IMR-90 (cell line): ENCODE data around the gene RBM48. TPM values are rescaled to one million over a fixed set of nuclear protein-coding genes. Genes with fewer than 3 reads are reported as not detected.

ENCODE experiments used
- ATAC-seq: fragments of 200-7000 bp; cut with Tn5 transposase; 2 replicates; pipeline ENCODE4 v1.9.1; 2020; ENCODE audit warnings: low read depth, mild to moderate bottlenecking, moderate library complexity
- BruUV-seq: library from RNA; stranded (reverse); fragments of 400-500 nt; replicated peaks from 2 replicates; lab custom pipeline; 2021; lab: Mats Ljungman, UMichigan
- CTCF ChIA-PET: fragments of 300-600 bp; formaldehyde crosslinking; extraction: SDS; loops from one replicate; lab custom pipeline; 2021; ENCODE audit warnings: antibody characterized with exemption; lab: Yijun Ruan, JAX
- POLR2A ChIA-PET: fragments of 300-600 bp; sonication (Branson Sonifier 250); formaldehyde crosslinking; loops from one replicate; lab custom pipeline; 2022; ENCODE audit warnings: antibody characterized with exemption; ENCODE audit not compliant: unreplicated experiment; lab: Charles Lee
- DNase-seq: peaks from one replicate; pipeline ENCODE4 v3.0.0; 2013
- H2AFZ ChIP-seq: replicated peaks from 2 replicates; pipeline ENCODE3; 2013; ENCODE audit warnings: low read length, mild to moderate bottlenecking; ENCODE audit not compliant: poor library complexity
- H2AK5ac ChIP-seq: 2 replicates; pipeline ENCODE4 v1.6.1; 2013; ENCODE audit warnings: low read depth, low read length, inconsistent platforms
- H2AK9ac ChIP-seq: replicated peaks from 2 replicates; pipeline ENCODE3; 2013; ENCODE audit warnings: mild to moderate bottlenecking, low read depth, low read length, moderate library complexity; ENCODE audit not compliant: poor library complexity
- H2BK120ac ChIP-seq: 2 replicates; pipeline ENCODE4 v1.6.1; 2013; ENCODE audit warnings: low read depth, low read length, inconsistent platforms
- H2BK15ac ChIP-seq: 3 replicates; pipeline ENCODE4 v1.6.1; 2013; ENCODE audit warnings: low read depth, low read length, inconsistent platforms
- H2BK20ac ChIP-seq: 2 replicates; pipeline ENCODE4 v1.6.1; 2013; ENCODE audit warnings: low read depth, mild to moderate bottlenecking, inconsistent platforms, low read length, moderate library complexity
- H2BK5ac ChIP-seq: 2 replicates; pipeline ENCODE4 v1.6.1; 2013; ENCODE audit warnings: mild to moderate bottlenecking, low read depth, low read length, inconsistent platforms; ENCODE audit not compliant: poor library complexity, severe bottlenecking
- H3K14ac ChIP-seq: replicated peaks from 2 replicates; pipeline ENCODE4 v1.6.1; 2013; ENCODE audit warnings: low read depth, low read length, inconsistent platforms
- H3K18ac ChIP-seq: 2 replicates; pipeline ENCODE4 v1.6.1; 2013; ENCODE audit warnings: low read depth, low read length, control low read depth
- H3K23ac ChIP-seq: 2 replicates; pipeline ENCODE4 v1.6.1; 2013; ENCODE audit warnings: low read depth, low read length, inconsistent platforms
- H3K27ac ChIP-seq: 2 replicates; pipeline ENCODE4 v1.5.1; 2013; ENCODE audit warnings: mild to moderate bottlenecking, control low read depth, low read length; ENCODE audit not compliant: insufficient read depth
- H3K27me3 ChIP-seq: 2 replicates; pipeline ENCODE4 v1.6.1; 2013; ENCODE audit warnings: low read length; ENCODE audit not compliant: control insufficient read depth, insufficient read depth
- H3K36me3 ChIP-seq: 2 replicates; pipeline ENCODE4 v1.6.1; 2013; ENCODE audit warnings: low read length, mixed read lengths; ENCODE audit not compliant: control insufficient read depth, insufficient read depth
- H3K4ac ChIP-seq: 2 replicates; pipeline ENCODE4 v1.6.1; 2013; ENCODE audit warnings: low read depth, low read length, inconsistent platforms
- H3K4me1 ChIP-seq: 2 replicates; pipeline ENCODE4 v1.6.1; 2013; ENCODE audit warnings: low read length, mixed read lengths; ENCODE audit not compliant: control insufficient read depth, insufficient read depth
- H3K4me2 ChIP-seq: 2 replicates; pipeline ENCODE4 v1.6.1; 2013; ENCODE audit warnings: low read depth, mild to moderate bottlenecking, control low read depth, low read length, moderate library complexity
- H3K4me3 ChIP-seq: 2 replicates; pipeline ENCODE4 v1.5.1; 2013; ENCODE audit warnings: low read depth, mild to moderate bottlenecking, control low read depth, low read length, moderate library complexity; ENCODE audit not compliant: insufficient read depth
- H3K56ac ChIP-seq: 2 replicates; pipeline ENCODE4 v1.6.1; 2013; ENCODE audit warnings: low read length, inconsistent platforms; ENCODE audit not compliant: insufficient read depth; ENCODE audit errors: extremely low read depth
- H3K79me1 ChIP-seq, 2 experiments: 2 replicates each; pipeline ENCODE4 v1.6.1; 2013; ENCODE audit warnings: low read length in 2 of 2, inconsistent platforms in 1 of 2, low read depth in 1 of 2
- H3K9ac ChIP-seq: 2 replicates; pipeline ENCODE4 v1.6.1; 2013; ENCODE audit warnings: low read depth, low read length, control low read depth
- H3K9me1 ChIP-seq: 2 replicates; pipeline ENCODE4 v1.6.1; 2013; ENCODE audit warnings: low read length, inconsistent platforms; ENCODE audit not compliant: insufficient read depth
- H3K9me3 ChIP-seq: 2 replicates; pipeline ENCODE4 v1.6.1; 2013; ENCODE audit warnings: low read length; ENCODE audit not compliant: control insufficient read depth, insufficient read depth
- H4K20me1 ChIP-seq: 2 replicates; pipeline ENCODE4 v1.6.1; 2013; ENCODE audit warnings: low read length, inconsistent platforms; ENCODE audit not compliant: insufficient read depth
- H4K5ac ChIP-seq: 2 replicates; pipeline ENCODE4 v1.6.1; 2013; ENCODE audit warnings: mild to moderate bottlenecking, low read depth, low read length, control low read depth
- H4K8ac ChIP-seq, 2 experiments: 2 replicates each; pipeline ENCODE4 v1.6.1; 2013; ENCODE audit warnings: low read depth in 2 of 2, low read length in 2 of 2, control low read depth in 1 of 2, inconsistent platforms in 1 of 2
- H4K91ac ChIP-seq: 2 replicates; pipeline ENCODE4 v1.6.1; 2013; ENCODE audit warnings: low read depth, low read length, inconsistent platforms; ENCODE audit not compliant: insufficient read depth
- CEBPB ChIP-seq: IDR thresholded peaks from 2 replicates; pipeline ENCODE4 v1.6.1; 2012; ENCODE audit warnings: low read depth, low read length, improper control_type of control experiment
- MAFK ChIP-seq: IDR thresholded peaks from 2 replicates; pipeline ENCODE4 v1.6.1; 2012; ENCODE audit warnings: low read depth, low read length, improper control_type of control experiment
- MAZ ChIP-seq: IDR thresholded peaks from 2 replicates; pipeline ENCODE4 v1.6.1; 2012; ENCODE audit warnings: low read depth, mild to moderate bottlenecking, low read length, improper control_type of control experiment, moderate library complexity, borderline replicate concordance
- MXI1 ChIP-seq: IDR thresholded peaks from 2 replicates; pipeline ENCODE4 v1.6.1; 2012; ENCODE audit warnings: low read depth, mild to moderate bottlenecking, low read length, moderate library complexity, borderline replicate concordance
- NFE2L2 ChIP-seq: fragments of 150-350 bp; IDR thresholded peaks from 2 replicates; pipeline ENCODE4 v1.6.1; 2016; ENCODE audit warnings: low read depth, mild to moderate bottlenecking, low read length
- RAD21 ChIP-seq: IDR thresholded peaks from 2 replicates; pipeline ENCODE4 v1.6.1; 2012; ENCODE audit warnings: low read length, improper control_type of control experiment
- RCOR1 ChIP-seq: IDR thresholded peaks from 2 replicates; pipeline ENCODE4 v1.6.1; 2012; ENCODE audit warnings: mild to moderate bottlenecking, low read length, improper control_type of control experiment; ENCODE audit not compliant: insufficient replicate concordance
- RFX5 ChIP-seq: IDR thresholded peaks from 2 replicates; pipeline ENCODE4 v1.8.0; 2012; ENCODE audit warnings: low read depth, mild to moderate bottlenecking, low read length, moderate library complexity
- WGBS, 2 experiments: methylation state at CpG; one replicate each; pipeline versions ENCODE4 v1.1.5 to v1.1.7; 2013; ENCODE audit warnings: missing lambda C conversion rate in 2 of 2; ENCODE audit not compliant: insufficient read length in 1 of 2; ENCODE audit errors: extremely low coverage in 2 of 2; 5-methylcytosine and 5-hydroxymethylcytosine counted together
- dilution Hi-C: fragments of 300-500 bp; cut with HindIII; formaldehyde crosslinking; loops from one replicate; pipeline ENCODE4 v1.14.3; 2018; ENCODE audit warnings: low sequenced_read_pairs; ENCODE audit not compliant: unreplicated experiment
- in situ Hi-C: fragments of 300-500 bp; cut with MboI; formaldehyde crosslinking; loops from 3 replicates; pipeline ENCODE4 v1.14.3; 2019; ENCODE audit warnings: low sequenced_read_pairs, inconsistent platforms, mixed read lengths
- intact Hi-C: fragments of 100-400 bp; cut with micrococcal nuclease; formaldehyde crosslinking; loops from 2 replicates; pipeline ENCODE4 v1.10.0; 2022
- polyA plus RNA-seq, 3 experiments: library from polyadenylated mRNA; depleted of rRNA; stranded (reverse); fragments of >200 nt; gene quantifications; 2 replicates each; pipeline ENCODE4 v1.2.3, GENCODE V29; 2012; ENCODE audit warnings: low replicate concordance in 1 of 3
- total RNA-seq: library from RNA; depleted of rRNA; stranded (reverse); fragments of >200 nt; gene quantifications from 2 replicates; pipeline ENCODE4 v1.2.3, GENCODE V29; 2012
- TF ChIP-seq, protein P1 (sequence below): conservative IDR thresholded peaks from 2 replicates; pipeline ENCODE4 v1.5.1; 2012; ENCODE audit warnings: mild to moderate bottlenecking, low read depth, low read length, improper control_type of control experiment

Gene RBM48
- total and polyA plus RNA-seq, 2 of the 4 experiments (the other 2 are of a cell fraction): 5.1 to 5.6 TPM

DNA sequence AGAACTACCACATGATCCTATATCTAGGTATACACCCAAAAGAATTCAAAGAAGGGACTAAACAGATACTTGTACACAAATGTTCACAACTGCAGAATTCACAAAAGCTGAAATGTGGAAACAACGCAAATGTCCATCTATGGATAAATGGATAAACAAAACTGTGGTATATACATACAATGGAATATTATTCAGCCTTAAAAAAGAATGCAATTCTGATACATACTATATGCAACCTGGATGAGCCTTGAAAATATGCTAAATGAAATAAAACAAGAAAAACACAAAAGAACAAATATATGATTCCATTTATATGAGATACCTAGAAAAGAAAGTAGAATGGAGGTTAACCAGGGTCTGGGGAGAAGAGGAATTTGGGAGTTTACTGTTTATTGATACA is 54.4 kb downstream of the RBM48 start:
- Histone ChIP-seq H2AK5ac (no peak overlapping the region), H3K9me3 (no peaks in the 10 kb centered on the region), H3K18ac (no peak overlapping the region), H4K91ac (no peak overlapping the region), H3K36me3 (peaks cover 12% of the 10 kb centered on the region), H4K8ac (no peak overlapping the region), H3K23ac (no peak overlapping the region), H3K4me1 (peaks cover 5% of the 10 kb centered on the region), H3K14ac (no peak overlapping the region), H3K4me3 (no peak overlapping the region), H3K27ac (no peak overlapping the region), H4K5ac (no peak overlapping the region), H3K4me2 (no peak overlapping the region), H3K27me3 (no peaks in the 10 kb centered on the region), H2AK9ac (no peak overlapping the region), H4K20me1 (peaks cover 46% of the 10 kb centered on the region), H2BK15ac (no peak overlapping the region), H2BK20ac (no peak overlapping the region), H2AFZ (no peak overlapping the region), H3K79me1 (peaks cover 12 to 55% of the 10 kb centered on the region in 2 experiments), H3K9me1 (peaks cover 11% of the 10 kb centered on the region), H2BK5ac (no peak overlapping the region), H3K56ac (no peak overlapping the region), H2BK120ac (no peak overlapping the region), H3K4ac (no peak overlapping the region), H3K9ac (no peak overlapping the region)
- intact Hi-C loops (no loop called here), dilution Hi-C loops (no loop called here), in situ Hi-C loops (no loop called here)
- WGBS, 2 experiments: no CpG with 5 or more reads among the region's 1 CpG
- DNase-seq (no peak), ATAC-seq (no peak)
- CTCF ChIA-PET: no interaction called here
- POLR2A ChIA-PET: no interaction called here
- no TSS peak for BruUV-seq
- TF ChIP-seq NFE2L2 (no peak), RAD21 (no peak), CEBPB (no peak), RFX5 (no peak), RCOR1 (no peak), MXI1 (no peak), MAZ (no peak), MAFK (no peak)
- TF ChIP-seq, protein P1, sequence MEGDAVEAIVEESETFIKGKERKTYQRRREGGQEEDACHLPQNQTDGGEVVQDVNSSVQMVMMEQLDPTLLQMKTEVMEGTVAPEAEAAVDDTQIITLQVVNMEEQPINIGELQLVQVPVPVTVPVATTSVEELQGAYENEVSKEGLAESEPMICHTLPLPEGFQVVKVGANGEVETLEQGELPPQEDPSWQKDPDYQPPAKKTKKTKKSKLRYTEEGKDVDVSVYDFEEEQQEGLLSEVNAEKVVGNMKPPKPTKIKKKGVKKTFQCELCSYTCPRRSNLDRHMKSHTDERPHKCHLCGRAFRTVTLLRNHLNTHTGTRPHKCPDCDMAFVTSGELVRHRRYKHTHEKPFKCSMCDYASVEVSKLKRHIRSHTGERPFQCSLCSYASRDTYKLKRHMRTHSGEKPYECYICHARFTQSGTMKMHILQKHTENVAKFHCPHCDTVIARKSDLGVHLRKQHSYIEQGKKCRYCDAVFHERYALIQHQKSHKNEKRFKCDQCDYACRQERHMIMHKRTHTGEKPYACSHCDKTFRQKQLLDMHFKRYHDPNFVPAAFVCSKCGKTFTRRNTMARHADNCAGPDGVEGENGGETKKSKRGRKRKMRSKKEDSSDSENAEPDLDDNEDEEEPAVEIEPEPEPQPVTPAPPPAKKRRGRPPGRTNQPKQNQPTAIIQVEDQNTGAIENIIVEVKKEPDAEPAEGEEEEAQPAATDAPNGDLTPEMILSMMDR: no peak
